ENCODE data around the gene OR10H3. TPM values are rescaled to one million over a fixed set of nuclear protein-coding genes. Genes with fewer than 3 reads are reported as not detected.
A peak's percentile ranks its signal among the peaks of the same experiment; 100 is the strongest.
"Not testable (repeated sequence)": the region's sequence is repeated elsewhere in the genome, so short reads cannot be mapped to it uniquely, and the experiment has no call there.

OR10H3 gene
- total RNA-seq, 1 donor from 2014 or later, result not detected

- DNase-seq (ENCODE audit: low read depth), result no peak
These were observed 39.5 kb downstream of the OR10H3 start for GRCh38 chr19:15776991-15777970.

DNA sequence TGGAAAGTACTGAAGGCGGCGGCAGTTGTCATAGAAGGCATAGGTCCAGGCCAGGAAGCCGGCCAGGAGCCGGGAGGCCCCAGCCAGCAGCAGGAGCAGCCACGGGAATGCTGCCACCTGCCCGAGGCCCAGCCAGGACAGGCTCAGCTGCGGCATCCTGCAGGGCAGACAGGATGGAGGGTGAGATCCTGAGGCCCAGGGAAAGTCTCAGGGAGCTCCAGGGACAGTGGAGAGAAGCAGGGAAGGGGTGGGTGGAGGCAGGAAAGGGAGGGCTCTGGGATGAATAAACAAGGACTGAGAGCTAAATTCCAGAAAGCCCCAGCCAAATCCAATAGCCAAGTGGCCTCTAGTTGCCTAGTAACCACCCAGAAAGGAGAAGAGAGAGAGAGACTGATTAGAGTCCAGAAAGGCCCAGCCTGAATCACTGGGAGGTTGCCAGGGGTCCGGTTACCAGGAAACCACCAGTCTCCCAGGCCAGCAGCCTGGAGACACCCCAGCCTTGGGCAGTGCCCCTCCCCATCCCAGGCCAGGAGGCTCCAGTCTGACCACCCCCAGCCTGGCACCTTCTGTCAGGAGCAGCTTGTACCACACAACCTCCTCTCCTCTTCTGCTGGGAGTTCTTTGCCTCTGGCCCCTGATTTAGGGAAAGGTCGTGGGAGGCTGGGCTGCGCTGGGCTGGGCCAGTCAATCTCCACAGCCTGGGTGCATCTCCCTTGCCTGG lies 42.1 kb downstream of the OR10H3 start:
- peak; percentile 8 for DNase-seq (ENCODE audit: low read depth)

DNA sequence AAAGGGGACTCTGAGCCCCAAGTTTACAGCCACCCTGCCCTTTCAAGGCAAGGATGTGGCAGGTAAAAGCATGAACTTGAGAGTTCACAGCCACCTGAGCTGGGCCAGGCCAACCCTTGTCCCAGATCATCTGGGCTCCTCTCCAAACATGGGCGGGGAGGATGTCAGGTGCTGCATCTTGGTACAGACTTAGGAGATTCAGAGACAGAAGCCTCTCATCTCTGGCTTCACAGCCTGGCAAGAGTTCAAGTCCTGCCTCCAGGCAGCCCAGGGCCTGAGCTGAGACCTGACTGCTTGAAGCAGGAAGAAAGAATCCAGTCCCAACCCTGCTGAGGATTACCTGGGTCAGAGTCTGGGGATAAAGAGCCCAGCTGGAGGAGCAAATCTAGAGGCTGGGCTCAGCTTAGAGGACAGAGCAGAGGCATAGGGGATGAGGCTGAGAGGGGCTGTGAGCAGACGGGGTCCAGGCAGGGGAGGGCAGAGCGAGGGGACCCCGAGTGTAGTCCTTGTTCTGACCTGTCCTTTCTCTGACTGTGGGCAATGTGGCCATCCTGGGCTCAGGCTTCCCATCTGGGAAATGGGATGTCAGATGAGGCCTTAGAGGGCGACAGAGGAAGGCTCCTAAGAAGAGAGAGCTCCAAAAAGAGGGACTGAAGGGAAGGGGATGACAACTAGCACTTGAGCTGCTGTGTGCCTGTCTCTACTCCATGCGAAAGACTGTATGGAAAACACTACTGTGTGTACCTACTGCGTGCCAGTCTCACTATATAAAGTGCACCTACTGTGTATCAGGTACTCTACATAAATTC lies 43.0 kb downstream of the OR10H3 start:
- no peak for DNase-seq (ENCODE audit: low read depth)

DNA sequence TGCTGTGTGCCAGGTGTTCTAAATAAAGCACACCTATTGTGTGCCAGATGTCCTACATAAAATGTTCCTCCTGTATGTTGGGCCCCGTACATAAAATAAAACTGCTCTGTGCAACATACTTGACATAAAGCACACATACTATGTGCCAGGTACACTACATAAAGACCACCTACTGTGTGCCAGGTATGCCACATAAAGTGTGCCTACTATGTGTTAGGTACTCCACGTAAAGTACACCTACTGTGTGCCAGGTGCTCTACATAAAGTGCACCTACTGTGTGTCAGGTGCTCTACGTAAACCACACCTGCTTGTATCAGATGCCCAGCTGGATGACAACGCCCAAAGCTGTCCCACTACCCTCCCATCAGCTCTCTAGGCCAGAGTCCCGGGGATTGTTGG lies 43.9 kb downstream of the OR10H3 start:
- DNase-seq (ENCODE audit: low read depth), result no peak

DNA sequence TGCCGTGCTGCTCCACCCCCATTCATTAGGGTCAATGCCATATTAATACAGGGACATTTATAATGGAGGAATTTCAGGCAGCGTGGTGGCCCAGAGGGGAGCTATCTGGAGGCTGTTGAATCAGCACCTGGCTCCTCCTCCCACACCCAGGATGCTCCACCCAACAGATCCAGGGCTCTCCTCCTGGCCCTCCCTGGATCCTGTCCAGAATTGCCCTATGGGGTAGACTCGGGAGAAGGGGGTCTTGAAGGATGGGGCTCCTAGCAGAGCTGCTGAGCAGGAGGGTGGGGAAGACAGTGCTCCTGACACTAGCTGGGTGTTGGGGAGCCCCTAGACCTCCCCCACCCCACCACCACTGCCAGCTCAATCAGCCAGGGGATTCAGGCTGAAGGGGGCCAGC lies 44.4 kb downstream of the OR10H3 start:
- no peak for DNase-seq (ENCODE audit: low read depth)

GRCh38 chr19:15782896-15783295 lies 45.1 kb downstream of the OR10H3 start:
- not testable (repeated sequence) for DNase-seq (ENCODE audit: low read depth)

DNA sequence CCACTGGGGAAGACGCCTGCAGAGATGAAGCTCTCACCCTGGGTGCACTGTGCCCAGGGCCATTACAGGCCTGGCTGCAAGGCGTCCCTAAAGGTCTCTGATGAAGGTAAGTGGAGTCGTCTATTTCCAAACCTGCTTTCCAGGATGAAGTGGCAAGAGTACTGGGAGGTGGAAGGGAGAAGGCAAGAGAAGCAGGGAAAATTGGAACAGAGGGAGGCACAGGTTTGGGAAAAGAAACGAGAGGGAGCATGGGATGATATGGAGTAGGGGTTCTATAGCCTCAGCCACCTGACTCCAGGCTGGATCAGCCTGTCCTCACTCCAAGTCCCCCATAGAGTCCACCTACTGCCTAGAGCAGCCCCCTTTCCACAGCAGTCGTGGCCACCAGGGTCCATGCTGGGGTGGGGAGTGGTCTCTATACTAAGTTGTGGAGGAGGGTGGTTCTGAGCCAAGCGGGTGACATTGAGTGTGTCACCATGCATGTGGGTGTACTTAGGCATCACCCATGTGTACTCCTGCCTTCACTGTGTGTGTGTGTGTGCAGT lies 49.9 kb downstream of the OR10H3 start, which contains the start of gene OR10H5:
Gene OR10H5, plus strand, starts transcription at position 51 of the 545 bp plus-strand sequence. CDS start 6,388 bp downstream, outside the sequence.
- DNase-seq (ENCODE audit: low read depth), result no peak

DNA sequence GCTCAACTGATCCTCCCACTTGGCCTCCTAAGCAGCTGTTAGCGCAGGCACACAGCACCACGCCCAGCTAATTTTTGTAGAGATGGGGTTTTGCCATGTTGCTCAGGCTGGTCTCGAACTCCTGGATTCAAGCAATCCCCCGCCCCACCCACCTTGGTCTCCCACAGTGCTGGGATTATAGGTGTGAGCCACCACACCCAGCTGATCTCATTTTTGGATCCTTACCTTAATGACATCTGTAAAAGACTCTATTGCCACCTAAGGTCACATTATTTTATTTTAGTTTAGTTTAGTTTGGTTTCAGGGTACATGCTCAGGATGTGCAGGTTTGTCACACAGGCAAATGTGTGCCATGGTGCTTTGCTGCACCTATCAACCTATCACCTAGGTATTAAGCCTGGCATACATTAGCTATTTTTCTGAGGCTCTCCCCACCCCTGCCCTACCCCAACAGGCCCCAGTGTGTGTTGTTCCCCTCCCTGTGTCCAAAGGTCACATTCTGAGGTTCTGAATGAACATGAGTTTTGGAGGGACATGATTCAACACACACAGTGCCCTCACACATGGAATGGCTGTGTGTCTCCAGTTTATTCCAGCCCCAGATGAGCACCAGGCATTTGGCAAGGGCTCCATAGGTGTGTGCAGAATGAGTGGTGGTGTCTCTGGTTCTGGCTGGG lies 50.9 kb downstream of the OR10H3 start:
- DNase-seq (ENCODE audit: low read depth), result no peak

GRCh38 chr19:15790096-15790495 lies 52.3 kb downstream of the OR10H3 start:
- no peak for DNase-seq (ENCODE audit: low read depth)

Other genes with a start within 250 kb of the OR10H3 start
- gene CYP4F22, start 229.5 kb upstream of the OR10H3 start, total RNA-seq, result not detected in 2 replicates
- gene CYP4F8, start 122.8 kb upstream of the OR10H3 start, total RNA-seq, result not detected in 2 replicates
- gene CYP4F3, start 97.1 kb upstream of the OR10H3 start, total RNA-seq, result under 0.01 TPM in 1 of 2 replicates, not detected in the other
- gene CYP4F12, start 64.9 kb upstream of the OR10H3 start, total RNA-seq, result not detected in 2 replicates
- not detected in 2 replicates for gene OR10H2, start 10.0 kb upstream of the OR10H3 start, total RNA-seq
- not detected in 2 replicates for gene OR10H5, start 49.7 kb downstream of the OR10H3 start, total RNA-seq
- gene OR10H1, start 77.7 kb downstream of the OR10H3 start, total RNA-seq, result 0.45 and 1.7 TPM in 2 replicates
- 0.05 and 1.9 TPM in 2 replicates for gene CYP4F2, start 160.1 kb downstream of the OR10H3 start, total RNA-seq
- 2.4 and 2.6 TPM in 2 replicates for gene CYP4F11, start 196.5 kb downstream of the OR10H3 start, total RNA-seq
- gene OR10H4, start 211.0 kb downstream of the OR10H3 start, total RNA-seq, result not detected in 2 replicates